GM19372 (cell line): Measurements from ENCODE around the gene TUBGCP5.

ENCODE experiments used
- ATAC-seq: cut with Tn5 transposase; IDR thresholded peaks from one replicate; pipeline ENCODE4 v1.9.1; 2021; ENCODE audit warnings: mild to moderate bottlenecking, low read depth, moderate library complexity; ENCODE audit not compliant: unreplicated experiment

Gene TUBGCP5

GRCh38 chr15:22955544-22956119 lies 83.7 kb downstream of the TUBGCP5 start:
- no peak for ATAC-seq

GRCh38 chr15:22954798-22955543 lies 84.4 kb downstream of the TUBGCP5 start:
- no peak for ATAC-seq

GRCh38 chr15:22954326-22954725 lies 85.0 kb downstream of the TUBGCP5 start:
- ATAC-seq, result no peak

GRCh38 chr15:22952796-22953579 lies 86.4 kb downstream of the TUBGCP5 start:
- no peak for ATAC-seq

- no peak for ATAC-seq
These were observed 87.7 kb downstream of the TUBGCP5 start for GRCh38 chr15:22951381-22952280.

- ATAC-seq, result no peak
These were observed 88.4 kb downstream of the TUBGCP5 start for GRCh38 chr15:22951031-22951380.

- no peak for ATAC-seq
These were observed 88.9 kb downstream of the TUBGCP5 start for GRCh38 chr15:22950256-22950990.
